Stimulated activated CD8-positive, alpha-beta memory T cell treated with anti-CD3 and anti-CD28 coated beads, Interleukin-12 subunit alpha, Interleukin-12 subunit beta, amount 100 ng/mL, for 1 hour (primary cell): Measurements from ENCODE around the gene ICAM4.

ENCODE experiments used
- DNase-seq: peaks from one replicate; pipeline ENCODE4 v3.0.0-alpha.2; 2020; ENCODE audit warnings: low read depth

Gene ICAM4

GRCh38 chr19:10291554-10292205, 4.9 kb downstream of the ICAM4 start:
- DNase-seq, result no peak

GRCh38 chr19:10292206-10292788, 5.5 kb downstream of the ICAM4 start:
- DNase-seq, result peak; percentile 66

GRCh38 chr19:10292789-10293636, 6.3 kb downstream of the ICAM4 start:
- no peak for DNase-seq

GRCh38 chr19:10293637-10294367, 7.0 kb downstream of the ICAM4 start:
- no peak for DNase-seq

- DNase-seq, result no peak
These were observed 7.6 kb downstream of the ICAM4 start for GRCh38 chr19:10294368-10294697.

GRCh38 chr19:10295305-10295846, 8.6 kb downstream of the ICAM4 start:
- DNase-seq, result no peak

- no peak for DNase-seq
These were observed 9.3 kb downstream of the ICAM4 start for GRCh38 chr19:10295847-10296591.

GRCh38 chr19:10299545-10300458, 13.0 kb downstream of the ICAM4 start:
- no peak for DNase-seq

- no peak for DNase-seq
These were observed 18.5 kb downstream of the ICAM4 start for GRCh38 chr19:10305139-10305806.

GRCh38 chr19:10306327-10306726, 19.6 kb downstream of the ICAM4 start:
- no peak for DNase-seq

- DNase-seq, result no peak
These were observed 22.7 kb downstream of the ICAM4 start, which contains the start of gene ZGLP1 for GRCh38 chr19:10309423-10309822. ZGLP1 (minus strand) TSS chr19:10309815.

GRCh38 chr19:10315335-10316214, 28.8 kb downstream of the ICAM4 start, which contains the start of gene FDX2:
FDX2 (minus strand) TSS chr19:10316015; CDS start chr19:10315996, 19 bp downstream.
- DNase-seq, result peak; percentile 89

GRCh38 chr19:10316229-10317044, 29.7 kb downstream of the ICAM4 start:
- no peak for DNase-seq

- no peak for DNase-seq
These were observed 30.5 kb downstream of the ICAM4 start for GRCh38 chr19:10317045-10317856.

- no peak for DNase-seq
These were observed 31.2 kb downstream of the ICAM4 start for GRCh38 chr19:10317857-10318462.
